SH-SY5Y (cell line): ENCODE results near the gene NR1D2.

Experiments used
- GATA2 ChIP-seq: IDR thresholded peaks from 2 replicates; pipeline ENCODE4 v1.6.1; 2011; ENCODE audit warnings: mild to moderate bottlenecking, low read depth, low read length
- GATA3 ChIP-seq: IDR thresholded peaks from 2 replicates; pipeline ENCODE4 v1.6.1; 2011; ENCODE audit warnings: low read depth, mild to moderate bottlenecking, low read length, moderate library complexity

DNA sequence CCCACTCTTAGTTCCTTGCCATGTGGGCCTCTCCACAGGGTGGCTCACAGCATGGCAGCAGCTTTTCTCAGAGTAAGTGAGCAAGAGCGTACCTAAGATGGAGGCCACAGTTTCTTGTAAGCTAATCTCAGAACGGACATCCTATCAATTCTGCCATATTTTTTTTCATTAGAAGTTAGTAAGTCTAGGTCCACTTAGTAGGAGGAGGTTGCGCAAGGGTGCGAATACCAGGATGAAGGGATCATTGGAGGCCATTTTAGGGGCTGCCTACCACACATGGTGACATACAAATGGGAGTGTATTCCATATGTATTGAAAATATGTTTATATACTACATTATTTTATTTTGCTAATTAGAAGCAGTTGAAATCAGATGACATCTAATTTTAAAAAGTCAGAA, 31.5 kb downstream of the NR1D2 start:
- no peak for TF ChIP-seq GATA2
- TF ChIP-seq GATA3 = no peak
